ENCODE measurements around the gene SEZ6L.

DNA sequence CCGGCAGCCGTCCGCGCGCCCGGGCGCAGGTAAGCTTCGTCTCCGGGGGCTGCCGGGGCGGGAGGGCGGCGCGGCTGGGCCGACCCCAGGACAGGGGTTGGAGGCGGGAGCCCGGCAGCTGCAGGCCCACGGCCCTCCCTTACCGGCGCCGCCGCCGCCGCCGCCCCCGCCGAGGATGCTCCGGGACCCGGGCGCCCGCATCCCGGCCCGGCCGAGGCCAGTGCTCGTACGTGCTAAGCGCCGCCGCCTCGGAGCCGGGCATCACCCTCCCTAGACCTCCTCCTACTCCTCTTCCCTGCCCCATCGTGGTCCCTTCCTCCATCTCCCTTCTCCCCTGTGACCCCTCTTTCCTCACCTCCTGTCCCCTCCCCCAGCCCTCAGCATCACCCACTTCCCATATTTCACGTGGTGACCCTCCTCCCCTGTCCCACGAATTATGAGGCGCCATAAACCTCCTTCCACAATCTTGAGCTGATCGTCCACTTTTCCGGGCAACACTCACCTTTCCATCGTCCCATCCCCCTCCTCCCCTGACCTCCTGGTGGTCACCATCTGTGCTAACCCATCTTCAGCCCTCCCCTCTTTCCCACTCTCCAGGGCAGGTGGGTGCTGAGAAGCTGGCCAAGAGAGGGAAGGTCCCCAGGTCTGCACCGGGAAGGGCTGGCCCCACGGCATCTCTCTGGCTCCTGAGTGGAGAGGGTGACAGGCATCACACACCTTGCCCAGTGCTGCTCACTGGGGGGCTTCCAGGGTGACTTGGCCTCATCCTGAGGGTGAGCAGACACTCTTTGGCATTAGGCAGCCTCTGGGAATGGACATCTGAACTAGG lies 260.4 kb downstream of the SEZ6L start:
- TF ChIP-seq EZH2 (IDR thresholded peaks at IDR 0.05; ENCODE audit: borderline replicate concordance, insufficient read depth, low read length, poor library complexity, severe bottlenecking), result no peak
- TF ChIP-seq CTCF (IDR thresholded peaks at IDR 0.05; ENCODE audit: poor library complexity, severe bottlenecking), result no peak
- TF ChIP-seq, protein P1, sequence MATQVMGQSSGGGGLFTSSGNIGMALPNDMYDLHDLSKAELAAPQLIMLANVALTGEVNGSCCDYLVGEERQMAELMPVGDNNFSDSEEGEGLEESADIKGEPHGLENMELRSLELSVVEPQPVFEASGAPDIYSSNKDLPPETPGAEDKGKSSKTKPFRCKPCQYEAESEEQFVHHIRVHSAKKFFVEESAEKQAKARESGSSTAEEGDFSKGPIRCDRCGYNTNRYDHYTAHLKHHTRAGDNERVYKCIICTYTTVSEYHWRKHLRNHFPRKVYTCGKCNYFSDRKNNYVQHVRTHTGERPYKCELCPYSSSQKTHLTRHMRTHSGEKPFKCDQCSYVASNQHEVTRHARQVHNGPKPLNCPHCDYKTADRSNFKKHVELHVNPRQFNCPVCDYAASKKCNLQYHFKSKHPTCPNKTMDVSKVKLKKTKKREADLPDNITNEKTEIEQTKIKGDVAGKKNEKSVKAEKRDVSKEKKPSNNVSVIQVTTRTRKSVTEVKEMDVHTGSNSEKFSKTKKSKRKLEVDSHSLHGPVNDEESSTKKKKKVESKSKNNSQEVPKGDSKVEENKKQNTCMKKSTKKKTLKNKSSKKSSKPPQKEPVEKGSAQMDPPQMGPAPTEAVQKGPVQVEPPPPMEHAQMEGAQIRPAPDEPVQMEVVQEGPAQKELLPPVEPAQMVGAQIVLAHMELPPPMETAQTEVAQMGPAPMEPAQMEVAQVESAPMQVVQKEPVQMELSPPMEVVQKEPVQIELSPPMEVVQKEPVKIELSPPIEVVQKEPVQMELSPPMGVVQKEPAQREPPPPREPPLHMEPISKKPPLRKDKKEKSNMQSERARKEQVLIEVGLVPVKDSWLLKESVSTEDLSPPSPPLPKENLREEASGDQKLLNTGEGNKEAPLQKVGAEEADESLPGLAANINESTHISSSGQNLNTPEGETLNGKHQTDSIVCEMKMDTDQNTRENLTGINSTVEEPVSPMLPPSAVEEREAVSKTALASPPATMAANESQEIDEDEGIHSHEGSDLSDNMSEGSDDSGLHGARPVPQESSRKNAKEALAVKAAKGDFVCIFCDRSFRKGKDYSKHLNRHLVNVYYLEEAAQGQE (IDR thresholded peaks at IDR 0.05; ENCODE audit: borderline replicate concordance), result no peak
- TF ChIP-seq EP300 (conservative IDR thresholded peaks at IDR 0.05; ENCODE audit: poor library complexity, severe bottlenecking), result no peak
- peak; percentile 30 for TF ChIP-seq MXI1 (conservative IDR thresholded peaks at IDR 0.05; ENCODE audit: poor library complexity, severe bottlenecking)
- no peak for TF ChIP-seq POLR2AphosphoS5 (IDR thresholded peaks at IDR 0.05)
- no peak for TF ChIP-seq TAF1 (IDR thresholded peaks at IDR 0.05; ENCODE audit: low read depth)

All from neural cell (in vitro differentiated cells).